Ovary (tissue), 3 donors: ENCODE data around the gene OR52L1.

Experiments
- CTCF ChIP-seq, 3 donors: fragments of 450-650 bp in 2 of 3; fragments of 200-600 bp in 1 of 3; IDR thresholded peaks; one replicate each; pipeline versions ENCODE4 v1.5.1 to v1.8.0; 2016 to 2022; ENCODE audit warnings: antibody characterized with exemption in 3 of 3, mild to moderate bottlenecking in 1 of 3
- EP300 ChIP-seq: sonication (generic); formaldehyde crosslinking; IDR thresholded peaks from one replicate; pipeline ENCODE4 v1.6.1; 2017; ENCODE audit warnings: antibody characterized with exemption
- POLR2A ChIP-seq: fragments of 450-650 bp; IDR thresholded peaks from one replicate; pipeline ENCODE4 v1.6.1; 2017; ENCODE audit warnings: antibody characterized with exemption, mild to moderate bottlenecking, moderate library complexity
- donor health status: DM: no; HTN: no; CAD: no.

GRCh38 chr11:5968394-5968793, 18.4 kb downstream of the OR52L1 start, which contains the start of gene OR56A5:
- TF ChIP-seq CTCF (IDR thresholded peaks at IDR 0.05) (no peak), POLR2A (no peak), EP300 (no peak)
